ENCODE results near the gene NAA80.

NAA80 gene

GRCh38 chr3:50337175-50337861 is 38.1 kb upstream of the NAA80 start:
- no peak for TF ChIP-seq CTCF (IDR thresholded peaks at IDR 0.05; ENCODE audit: extremely low read depth, insufficient read depth, missing control alignments)
- in situ Hi-C loops (cut with MboI; ENCODE audit: low pct_unique_long_range_greater_than_20kb, low sequenced_read_pairs, unreplicated experiment): no loop called here
- DNase-seq (ENCODE audit: low spot score): peak; percentile 99

- no peak for TF ChIP-seq CTCF (IDR thresholded peaks at IDR 0.05; ENCODE audit: extremely low read depth, insufficient read depth, missing control alignments)
- in situ Hi-C loops (cut with MboI; ENCODE audit: low pct_unique_long_range_greater_than_20kb, low sequenced_read_pairs, unreplicated experiment): no loop called here
- no peak for DNase-seq (ENCODE audit: low spot score)
Observed at GRCh38 chr3:50336452-50337174, 37.4 kb upstream of the NAA80 start.

GRCh38 chr3:50334339-50335075 is 35.3 kb upstream of the NAA80 start:
- TF ChIP-seq CTCF (IDR thresholded peaks at IDR 0.05; ENCODE audit: extremely low read depth, insufficient read depth, missing control alignments): no peak
- no peak for DNase-seq (ENCODE audit: low spot score)
- in situ Hi-C loops (cut with MboI; ENCODE audit: low pct_unique_long_range_greater_than_20kb, low sequenced_read_pairs, unreplicated experiment): no loop called here

GRCh38 chr3:50333744-50334328 is 34.6 kb upstream of the NAA80 start:
- in situ Hi-C loops (cut with MboI; ENCODE audit: low pct_unique_long_range_greater_than_20kb, low sequenced_read_pairs, unreplicated experiment): no loop called here
- DNase-seq (ENCODE audit: low spot score): no peak
- TF ChIP-seq CTCF (IDR thresholded peaks at IDR 0.05; ENCODE audit: extremely low read depth, insufficient read depth, missing control alignments): no peak

GRCh38 chr3:50331364-50331907 is 32.2 kb upstream of the NAA80 start:
- no peak for DNase-seq (ENCODE audit: low spot score)
- in situ Hi-C loops (cut with MboI; ENCODE audit: low pct_unique_long_range_greater_than_20kb, low sequenced_read_pairs, unreplicated experiment): no loop called here
- TF ChIP-seq CTCF (IDR thresholded peaks at IDR 0.05; ENCODE audit: extremely low read depth, insufficient read depth, missing control alignments): no peak

GRCh38 chr3:50330330-50330729 is 31.1 kb upstream of the NAA80 start:
- no peak for DNase-seq (ENCODE audit: low spot score)
- in situ Hi-C loops (cut with MboI; ENCODE audit: low pct_unique_long_range_greater_than_20kb, low sequenced_read_pairs, unreplicated experiment): no loop called here

More at GRCh38 chr3:50330330-50330729, 31.1 kb upstream of the NAA80 start:
- no peak for TF ChIP-seq CTCF (IDR thresholded peaks at IDR 0.05; ENCODE audit: extremely low read depth, insufficient read depth, missing control alignments)
